Testis (tissue), 3 donors: ENCODE measurements around the gene GRIN2D. TPM values are rescaled to one million over a fixed set of nuclear protein-coding genes. Genes with fewer than 3 reads are reported as not detected.
"Not testable (repeated sequence)": the region's sequence is repeated elsewhere in the genome, so short reads cannot be mapped to it uniquely, and the experiment has no call there.

Experiments used
- DNase-seq: peaks from one replicate; pipeline ENCODE4 v3.0.0-alpha.2; 2019
- H3K27ac ChIP-seq, 2 donors: fragments of 200-600 bp; sonication (generic); one replicate each; pipeline ENCODE4 v1.5.1; 2019
- H3K27me3 ChIP-seq: fragments of 200-600 bp; sonication (generic); one replicate; pipeline ENCODE4 v1.5.1; 2019
- H3K36me3 ChIP-seq: fragments of 200-600 bp; sonication (generic); one replicate; pipeline ENCODE4 v1.5.1; 2017; ENCODE audit warnings: low read depth; ENCODE audit errors: missing control alignments
- H3K4me1 ChIP-seq: fragments of 200-600 bp; sonication (generic); one replicate; pipeline ENCODE4 v1.5.1; 2019
- H3K4me3 ChIP-seq, 2 donors: fragments of 200-600 bp; sonication (generic); one replicate each; pipeline ENCODE4 v1.5.1; 2017 to 2019
- H3K9me3 ChIP-seq: fragments of 200-600 bp; sonication (generic); one replicate; pipeline ENCODE4 v1.5.1; 2017
- CTCF ChIP-seq, 3 experiments: fragments of 450-650 bp in 2 of 3; fragments of 200-600 bp in 1 of 3; sonication (generic) in 1 of 3; IDR thresholded peaks; one replicate each; pipeline ENCODE4 v1.5.1; 2016 to 2019; ENCODE audit warnings: antibody characterized with exemption in 3 of 3, mild to moderate bottlenecking in 2 of 3, moderate library complexity in 1 of 3
- POLR2A ChIP-seq: fragments of 450-650 bp; IDR thresholded peaks from one replicate; pipeline ENCODE4 v1.6.1; 2017; ENCODE audit warnings: antibody characterized with exemption, mild to moderate bottlenecking, moderate library complexity
- WGBS, 2 donors: methylation state at CpG; one replicate each; pipeline ENCODE4 v1.1.5; 2018; 5-methylcytosine and 5-hydroxymethylcytosine counted together
- intact Hi-C: fragments of 100-400 bp; cut with DNase I; formaldehyde crosslinking; loops from one replicate; pipeline ENCODE4 v1.15.1; 2023; ENCODE audit warnings: low total_unique reads
- polyA plus RNA-seq: library from polyadenylated mRNA; stranded (reverse); fragments of 350-450 nt; fragmentation: Illumina TruSeq; extraction: RNeasy Lipid Tissue Mini Kit (QIAGEN cat#74804); gene quantifications from one replicate; pipeline ENCODE4 v1.2.3, GENCODE V29; 2014; ENCODE audit warnings: low read depth, low replicate concordance; ENCODE audit not compliant: insufficient read depth
- total RNA-seq, 2 donors: library from RNA; depleted of rRNA; stranded (reverse); fragments of >200 nt; gene quantifications; one replicate each; pipeline ENCODE4 v1.2.3, GENCODE V29; 2016

The GRIN2D gene
- total and polyA plus RNA-seq, 3 donors from 2014 or later = 1.4 to 2.7 (median 2.4) TPM

GRCh38 chr19:48367855-48368254 is 25.6 kb upstream of the GRIN2D start:
- H3K4me3 ChIP-seq = no peak overlapping the region
- H3K4me1 ChIP-seq = peaks cover 17% of the 10 kb centered on the region
- no peaks in the 10 kb centered on the region for H3K9me3 ChIP-seq
- no peaks in the 10 kb centered on the region for H3K36me3 ChIP-seq
- peak overlapping the region in 1 of 2 donors; percentile 62 for H3K27ac ChIP-seq
- H3K27me3 ChIP-seq = no peaks in the 10 kb centered on the region
- WGBS, 2 donors = 55 to 62% methylated on average over 5 of the region's 5 CpGs
- intact Hi-C loops = no loop called here
- DNase-seq = no peak
- TF ChIP-seq POLR2A = no peak
- no peak for TF ChIP-seq CTCF (IDR thresholded peaks at IDR 0.05)

GRCh38 chr19:48368936-48369335 is 24.5 kb upstream of the GRIN2D start:
- intact Hi-C loops = no loop called here
- 58 to 77% methylated on average over 13 to 14 of the region's 14 CpGs for WGBS, 2 donors
- H3K27ac ChIP-seq = peak overlapping the region in 1 of 2 donors; percentile 31
- no peaks in the 10 kb centered on the region for H3K9me3 ChIP-seq
- peak; percentile 66 for DNase-seq
- no peaks in the 10 kb centered on the region for H3K27me3 ChIP-seq
- H3K4me3 ChIP-seq = no peak overlapping the region
- no peaks in the 10 kb centered on the region for H3K36me3 ChIP-seq
- TF ChIP-seq POLR2A = no peak
- TF ChIP-seq CTCF (IDR thresholded peaks at IDR 0.05) = no peak
- H3K4me1 ChIP-seq = peaks cover 17% of the 10 kb centered on the region

GRCh38 chr19:48370955-48371354 is 22.5 kb upstream of the GRIN2D start:
- no peak for TF ChIP-seq POLR2A
- no peak for TF ChIP-seq CTCF (IDR thresholded peaks at IDR 0.05)
- intact Hi-C loops = no loop called here
- Histone ChIP-seq H3K4me3 (no peak overlapping the region), H3K36me3 (no peaks in the 10 kb centered on the region), H3K4me1 (peaks cover 17% of the 10 kb centered on the region), H3K27me3 (no peaks in the 10 kb centered on the region), H3K27ac (no peak overlapping the region), H3K9me3 (no peaks in the 10 kb centered on the region)
- DNase-seq = no peak
- WGBS, 2 donors = 45 to 63% methylated on average over 4 of the region's 4 CpGs

GRCh38 chr19:48371367-48371766 is 22.1 kb upstream of the GRIN2D start:
- Histone ChIP-seq H3K4me3 (no peak overlapping the region), H3K27ac (no peak overlapping the region), H3K4me1 (peaks cover 17% of the 10 kb centered on the region), H3K36me3 (no peaks in the 10 kb centered on the region), H3K9me3 (no peaks in the 10 kb centered on the region), H3K27me3 (no peaks in the 10 kb centered on the region)
- no peak for TF ChIP-seq CTCF (IDR thresholded peaks at IDR 0.05)
- no peak for TF ChIP-seq POLR2A
- DNase-seq = no peak
- 40 to 67% methylated on average over 7 of the region's 7 CpGs for WGBS, 2 donors
- intact Hi-C loops = no loop called here

GRCh38 chr19:48371771-48372170 is 21.7 kb upstream of the GRIN2D start:
- H3K9me3 ChIP-seq, H3K4me3 ChIP-seq, H3K27ac ChIP-seq, DNase-seq, H3K36me3 ChIP-seq, H3K27me3 ChIP-seq, intact Hi-C loops: not testable (repeated sequence)
- 90 to 94% methylated on average over 5 of the region's 5 CpGs for WGBS, 2 donors
- H3K4me1 ChIP-seq = peaks cover 17% of the 10 kb centered on the region
